HFF-Myc (cell line): ENCODE measurements around the gene CTNNA3.

Source experiments
- DNase-seq: peaks from one replicate; pipeline ENCODE4 v3.0.0-alpha.2; 2011; ENCODE audit warnings: low read depth; ENCODE audit errors: extremely low read depth
- H3K4me3 ChIP-seq: replicated peaks from 2 replicates; pipeline ENCODE4 v1.5.1; 2011; ENCODE audit warnings: low read depth, mild to moderate bottlenecking, control low read depth, low read length
- CTCF ChIP-seq: IDR thresholded peaks from 2 replicates; pipeline ENCODE4 v1.5.1; 2012; ENCODE audit warnings: mild to moderate bottlenecking, low read depth, low read length, control low read depth; ENCODE audit errors: missing control alignments

Gene CTNNA3

GRCh38 chr10:66501356-66501755 is 1194.6 kb downstream of the CTNNA3 start:
- no peak overlapping the region for H3K4me3 ChIP-seq
- DNase-seq, result no peak
- TF ChIP-seq CTCF, result no peak

GRCh38 chr10:66483966-66484365 is 1212.0 kb downstream of the CTNNA3 start:
- no peak for DNase-seq
- no peak overlapping the region for H3K4me3 ChIP-seq
- no peak for TF ChIP-seq CTCF

GRCh38 chr10:66472156-66472555 is 1223.8 kb downstream of the CTNNA3 start:
- no peak for TF ChIP-seq CTCF
- no peak for DNase-seq

DNA sequence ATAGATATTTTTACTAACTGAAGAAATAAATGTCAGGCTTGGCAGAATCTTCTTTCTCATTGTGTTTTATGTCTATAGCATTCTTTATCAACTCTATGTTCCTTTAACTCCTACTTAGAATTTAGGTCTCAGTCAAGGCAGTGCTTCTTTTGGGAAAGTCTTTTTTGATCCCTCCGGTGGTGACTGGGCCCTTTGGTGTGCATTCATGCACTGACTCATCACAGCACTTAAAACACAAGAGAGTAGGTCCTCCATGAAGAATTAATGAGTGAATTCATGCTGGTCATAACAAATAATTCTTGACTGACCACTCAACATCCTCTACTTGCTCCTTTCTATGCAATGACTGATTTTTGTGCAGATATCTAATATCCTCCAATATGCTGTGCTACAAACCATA is 1229.0 kb downstream of the CTNNA3 start:
- DNase-seq, result no peak
- no peak overlapping the region for H3K4me3 ChIP-seq
- no peak for TF ChIP-seq CTCF

More at GRCh38 chr10:66472156-66472555, 1223.8 kb downstream of the CTNNA3 start:
- no peak overlapping the region for H3K4me3 ChIP-seq

DNA sequence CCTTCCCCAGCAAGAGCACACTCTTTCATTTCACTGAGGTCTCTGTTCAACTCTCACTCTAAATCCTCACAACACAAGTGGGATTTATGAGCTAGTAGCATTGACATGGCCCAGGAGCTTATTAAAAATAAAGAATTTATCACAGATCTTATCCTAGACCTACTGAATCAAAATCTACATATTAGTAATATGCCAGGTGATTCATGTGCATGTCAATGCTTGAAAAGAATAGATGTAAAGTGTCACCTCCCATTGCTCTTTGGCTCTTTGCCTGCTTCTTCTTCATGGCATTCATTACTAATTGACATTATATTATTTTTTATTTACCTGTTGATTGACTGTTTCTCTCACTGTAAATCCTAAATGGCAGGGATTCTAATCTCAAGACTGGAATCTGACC is 1229.4 kb downstream of the CTNNA3 start:
- DNase-seq, result no peak
- no peak overlapping the region for H3K4me3 ChIP-seq
- no peak for TF ChIP-seq CTCF

GRCh38 chr10:66463611-66464010 is 1232.4 kb downstream of the CTNNA3 start:
- DNase-seq, result no peak
- H3K4me3 ChIP-seq, result no peak overlapping the region

More at GRCh38 chr10:66463611-66464010, 1232.4 kb downstream of the CTNNA3 start:
- TF ChIP-seq CTCF, result no peak
